Mesothelial cell of epicardium (in vitro differentiated cells): ENCODE results near the gene SLC6A6. TPM values are rescaled to one million over a fixed set of nuclear protein-coding genes. Genes with fewer than 3 reads are reported as not detected.

Source experiments
- DNase-seq, 2 experiments: peaks; one replicate each; pipeline ENCODE4 v3.0.0; 2021; ENCODE audit warnings: low spot score in 2 of 2; ENCODE audit not compliant: unreplicated experiment in 2 of 2
- H3K27ac Mint-ChIP-seq: 2 replicates; pipeline ENCODE4 v1.8.0; 2021; ENCODE audit warnings: mixed read lengths
- H3K27me3 Mint-ChIP-seq: 2 replicates; pipeline ENCODE4 v1.8.0; 2021; ENCODE audit warnings: low read depth, mixed read lengths
- H3K36me3 Mint-ChIP-seq: 2 replicates; pipeline ENCODE4 v1.8.0; 2021; ENCODE audit warnings: mixed read lengths
- H3K4me1 Mint-ChIP-seq: 2 replicates; pipeline ENCODE4 v1.8.0; 2021; ENCODE audit warnings: mixed read lengths
- H3K4me3 Mint-ChIP-seq: 2 replicates; pipeline ENCODE4 v1.8.0; 2021; ENCODE audit warnings: mild to moderate bottlenecking, moderate library complexity, mixed read lengths
- H3K9me3 Mint-ChIP-seq: 2 replicates; pipeline ENCODE4 v1.8.0; 2021; ENCODE audit warnings: mixed read lengths
- total RNA-seq: library from RNA; stranded (reverse); gene quantifications from 3 replicates; pipeline ENCODE4 v1.2.1, GENCODE V29; 2021
- TF ChIP-seq, protein P1 (sequence below): fragments of 200-600 bp; sonication (generic); IDR thresholded peaks from one replicate; pipeline ENCODE4 v1.5.0; 2021; ENCODE audit warnings: antibody characterized with exemption; ENCODE audit not compliant: unreplicated experiment

The SLC6A6 gene
- total RNA-seq, 1 donor from 2014 or later = 21.2 TPM

GRCh38 chr3:14518432-14518802 is 116.0 kb downstream of the SLC6A6 start:
- TF ChIP-seq, protein P1, sequence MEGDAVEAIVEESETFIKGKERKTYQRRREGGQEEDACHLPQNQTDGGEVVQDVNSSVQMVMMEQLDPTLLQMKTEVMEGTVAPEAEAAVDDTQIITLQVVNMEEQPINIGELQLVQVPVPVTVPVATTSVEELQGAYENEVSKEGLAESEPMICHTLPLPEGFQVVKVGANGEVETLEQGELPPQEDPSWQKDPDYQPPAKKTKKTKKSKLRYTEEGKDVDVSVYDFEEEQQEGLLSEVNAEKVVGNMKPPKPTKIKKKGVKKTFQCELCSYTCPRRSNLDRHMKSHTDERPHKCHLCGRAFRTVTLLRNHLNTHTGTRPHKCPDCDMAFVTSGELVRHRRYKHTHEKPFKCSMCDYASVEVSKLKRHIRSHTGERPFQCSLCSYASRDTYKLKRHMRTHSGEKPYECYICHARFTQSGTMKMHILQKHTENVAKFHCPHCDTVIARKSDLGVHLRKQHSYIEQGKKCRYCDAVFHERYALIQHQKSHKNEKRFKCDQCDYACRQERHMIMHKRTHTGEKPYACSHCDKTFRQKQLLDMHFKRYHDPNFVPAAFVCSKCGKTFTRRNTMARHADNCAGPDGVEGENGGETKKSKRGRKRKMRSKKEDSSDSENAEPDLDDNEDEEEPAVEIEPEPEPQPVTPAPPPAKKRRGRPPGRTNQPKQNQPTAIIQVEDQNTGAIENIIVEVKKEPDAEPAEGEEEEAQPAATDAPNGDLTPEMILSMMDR = no peak
- no peak overlapping the region for H3K27ac Mint-ChIP-seq
- peaks cover 6% of the 10 kb centered on the region for H3K9me3 Mint-ChIP-seq
- peaks cover 21% of the 10 kb centered on the region for H3K27me3 Mint-ChIP-seq
- no peak overlapping the region for H3K4me3 Mint-ChIP-seq
- no peaks in the 10 kb centered on the region for H3K36me3 Mint-ChIP-seq
- H3K4me1 Mint-ChIP-seq = no peaks in the 10 kb centered on the region
- no peak for DNase-seq

DNA sequence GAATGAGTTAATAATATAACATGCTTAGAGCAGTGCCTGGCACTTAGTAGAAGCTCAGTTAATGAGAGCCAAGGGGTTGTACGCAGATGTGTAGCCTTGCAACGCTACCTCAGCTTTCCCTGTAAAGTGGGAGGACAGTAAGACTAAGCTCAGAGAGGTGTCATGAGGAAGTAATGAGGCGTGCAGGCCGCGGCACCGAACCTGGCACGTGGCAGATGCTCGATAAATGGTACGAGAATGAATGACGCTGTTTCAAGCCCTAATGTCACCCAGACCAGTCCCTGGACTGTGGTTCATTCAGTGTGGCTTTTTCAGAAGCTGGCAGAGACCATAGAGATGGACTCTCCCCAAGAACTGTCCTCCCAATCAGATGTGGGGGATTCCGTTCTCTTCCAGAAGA is 116.5 kb downstream of the SLC6A6 start:
- TF ChIP-seq, protein P1 = no peak
- H3K36me3 Mint-ChIP-seq = no peaks in the 10 kb centered on the region
- no peak overlapping the region for H3K27ac Mint-ChIP-seq
- no peaks in the 10 kb centered on the region for H3K4me1 Mint-ChIP-seq
- H3K9me3 Mint-ChIP-seq = peaks cover 6% of the 10 kb centered on the region
- peaks cover 21% of the 10 kb centered on the region for H3K27me3 Mint-ChIP-seq
- DNase-seq = no peak
- no peak overlapping the region for H3K4me3 Mint-ChIP-seq

- Mint-ChIP-seq H3K27ac (no peak overlapping the region), H3K4me3 (no peak overlapping the region), H3K36me3 (no peaks in the 10 kb centered on the region), H3K4me1 (no peaks in the 10 kb centered on the region), H3K27me3 (peaks cover 21% of the 10 kb centered on the region), H3K9me3 (peaks cover 6% of the 10 kb centered on the region)
- DNase-seq = no peak
- TF ChIP-seq, protein P1 = no peak
Observed at GRCh38 chr3:14519406-14519805, 117.0 kb downstream of the SLC6A6 start.

- no peak for DNase-seq
- no peak overlapping the region for H3K4me3 Mint-ChIP-seq
- H3K4me1 Mint-ChIP-seq = no peaks in the 10 kb centered on the region
- H3K27me3 Mint-ChIP-seq = peaks cover 21% of the 10 kb centered on the region
- TF ChIP-seq, protein P1 = no peak
- H3K9me3 Mint-ChIP-seq = no peaks in the 10 kb centered on the region
- H3K27ac Mint-ChIP-seq = no peak overlapping the region
- no peaks in the 10 kb centered on the region for H3K36me3 Mint-ChIP-seq
Observed at GRCh38 chr3:14520149-14520548, 117.7 kb downstream of the SLC6A6 start.

GRCh38 chr3:14520967-14521366 is 118.6 kb downstream of the SLC6A6 start:
- no peak overlapping the region for H3K27ac Mint-ChIP-seq
- no peaks in the 10 kb centered on the region for H3K4me1 Mint-ChIP-seq
- H3K27me3 Mint-ChIP-seq = peaks cover 23% of the 10 kb centered on the region
- no peaks in the 10 kb centered on the region for H3K36me3 Mint-ChIP-seq
- TF ChIP-seq, protein P1 = no peak
- no peaks in the 10 kb centered on the region for H3K9me3 Mint-ChIP-seq
- no peak overlapping the region for H3K4me3 Mint-ChIP-seq
- no peak for DNase-seq

GRCh38 chr3:14521611-14522010 is 119.2 kb downstream of the SLC6A6 start:
- TF ChIP-seq, protein P1 = no peak
- Mint-ChIP-seq H3K4me1 (peaks cover 4% of the 10 kb centered on the region), H3K9me3 (no peaks in the 10 kb centered on the region), H3K4me3 (no peak overlapping the region), H3K27me3 (peaks cover 28% of the 10 kb centered on the region), H3K27ac (no peak overlapping the region), H3K36me3 (no peaks in the 10 kb centered on the region)
- DNase-seq = no peak
